Body of pancreas (tissue), 4 donors: Measurements from ENCODE around the gene AQP2.

Experiments
- CTCF ChIP-seq, 7 experiments: fragments of 450-650 bp in 4 of 7; fragments of 200-600 bp in 3 of 7; sonication (generic) in 3 of 7; IDR thresholded peaks; one replicate each; pipeline ENCODE4 v1.5.1; 2016 to 2019; ENCODE audit warnings: antibody characterized with exemption in 7 of 7
- POLR2A ChIP-seq, 3 donors: fragments of 450-650 bp; IDR thresholded peaks; one replicate each; pipeline ENCODE4 v1.6.1; 2016; ENCODE audit warnings: antibody characterized with exemption in 3 of 3, mild to moderate bottlenecking in 2 of 3

- TF ChIP-seq POLR2A (IDR thresholded peaks at IDR 0.05) = no peak
- no peak for TF ChIP-seq CTCF (IDR thresholded peaks at IDR 0.05)
Measured at GRCh38 chr12:49907352-49907751, 43.2 kb upstream of the AQP2 start.
